Activated CD4-positive, alpha-beta T cell treated with anti-CD3 and anti-CD28 coated beads, Interleukin-2, amount 50 U/mL, for 48 hours (primary cell): Measurements from ENCODE around the gene CCDC68.

Experiments used
- DNase-seq, 2 experiments: peaks; one replicate each; pipeline ENCODE4 v3.0.0-alpha.2; 2020

CCDC68 gene

GRCh38 chr18:54914816-54915215 lies 44.4 kb downstream of the CCDC68 start:
- DNase-seq: no peak

- no peak for DNase-seq
Observed at GRCh38 chr18:54911551-54911950, 47.7 kb downstream of the CCDC68 start.

- no peak for DNase-seq
Observed at GRCh38 chr18:54910161-54910919, 48.9 kb downstream of the CCDC68 start.

GRCh38 chr18:54909538-54909937 lies 49.7 kb downstream of the CCDC68 start:
- no peak for DNase-seq

- no peak for DNase-seq
Observed at GRCh38 chr18:54906331-54907185, 52.7 kb downstream of the CCDC68 start.

GRCh38 chr18:54905629-54906028 lies 53.6 kb downstream of the CCDC68 start:
- DNase-seq: no peak

GRCh38 chr18:54904581-54904980 lies 54.7 kb downstream of the CCDC68 start:
- no peak for DNase-seq

- no peak for DNase-seq
Observed at GRCh38 chr18:54900290-54900689, 59.0 kb downstream of the CCDC68 start.

- no peak for DNase-seq
Observed at GRCh38 chr18:54899500-54899899, 59.8 kb downstream of the CCDC68 start.

GRCh38 chr18:54888933-54889332 lies 70.3 kb downstream of the CCDC68 start:
- DNase-seq: no peak

GRCh38 chr18:54888378-54888777 lies 70.9 kb downstream of the CCDC68 start:
- DNase-seq: no peak

GRCh38 chr18:54883816-54884604 lies 75.3 kb downstream of the CCDC68 start:
- DNase-seq: no peak

GRCh38 chr18:54882318-54882717 lies 76.9 kb downstream of the CCDC68 start:
- DNase-seq: no peak

- no peak for DNase-seq
Observed at GRCh38 chr18:54881229-54881768, 78.0 kb downstream of the CCDC68 start.

GRCh38 chr18:54880395-54881105 lies 78.7 kb downstream of the CCDC68 start:
- DNase-seq: no peak

GRCh38 chr18:54879691-54880090 lies 79.6 kb downstream of the CCDC68 start:
- DNase-seq: no peak

- DNase-seq: no peak
Observed at GRCh38 chr18:54878659-54879358, 80.5 kb downstream of the CCDC68 start.

GRCh38 chr18:54878159-54878622 lies 81.1 kb downstream of the CCDC68 start:
- no peak for DNase-seq

- no peak for DNase-seq
Observed at GRCh38 chr18:54877076-54877475, 82.2 kb downstream of the CCDC68 start.

- no peak for DNase-seq
Observed at GRCh38 chr18:54875063-54875462, 84.2 kb downstream of the CCDC68 start.

- DNase-seq: no peak
Observed at GRCh38 chr18:54873884-54874255, 85.4 kb downstream of the CCDC68 start.

GRCh38 chr18:54872681-54873080 lies 86.6 kb downstream of the CCDC68 start:
- no peak for DNase-seq
